Smooth muscle cell (in vitro differentiated cells): Measurements from ENCODE around the gene KCND2. TPM values are rescaled to one million over a fixed set of nuclear protein-coding genes. Genes with fewer than 3 reads are reported as not detected.

ENCODE experiments used
- DNase-seq: peaks from one replicate; lab custom pipeline; 2025; ENCODE audit not compliant: unreplicated experiment; lab: John Stamatoyannopoulos, UW
- H2AFZ ChIP-seq: fragments of 200-600 bp; sonication (generic); 2 replicates; pipeline ENCODE4 v1.6.0; 2016; ENCODE audit warnings: antibody characterized with exemption, low read depth, mild to moderate bottlenecking
- H3F3A ChIP-seq: fragments of 200-600 bp; sonication (generic); 2 replicates; pipeline ENCODE4 v1.6.0; 2017; ENCODE audit warnings: antibody characterized with exemption, low read depth
- H3K27ac ChIP-seq: fragments of 200-600 bp; sonication (generic); 2 replicates; pipeline ENCODE4 v1.5.1; 2016; ENCODE audit warnings: low read depth, mild to moderate bottlenecking
- H3K27me3 ChIP-seq: fragments of 200-600 bp; sonication (generic); 2 replicates; pipeline ENCODE4 v1.6.1; 2016; ENCODE audit warnings: low read depth, mild to moderate bottlenecking
- H3K36me3 ChIP-seq: fragments of 200-600 bp; sonication (generic); 2 replicates; pipeline ENCODE4 v1.5.1; 2016; ENCODE audit warnings: low read depth
- H3K4me1 ChIP-seq: fragments of 200-600 bp; sonication (generic); 2 replicates; pipeline ENCODE4 v1.5.1; 2016; ENCODE audit warnings: low read depth
- H3K4me2 ChIP-seq: fragments of 200-600 bp; sonication (generic); 2 replicates; pipeline ENCODE4 v1.6.0; 2016; ENCODE audit warnings: mild to moderate bottlenecking
- H3K4me3 ChIP-seq: fragments of 200-600 bp; sonication (generic); 2 replicates; pipeline ENCODE4 v1.5.1; 2016; ENCODE audit warnings: mild to moderate bottlenecking
- H3K79me2 ChIP-seq: fragments of 200-600 bp; sonication (generic); 2 replicates; pipeline ENCODE4 v1.6.0; 2016; ENCODE audit warnings: low read depth, mild to moderate bottlenecking
- H3K9ac ChIP-seq: fragments of 200-600 bp; sonication (generic); 2 replicates; pipeline ENCODE4 v1.6.0; 2016; ENCODE audit warnings: low read depth
- H3K9me3 ChIP-seq: fragments of 200-600 bp; sonication (generic); replicated peaks from 2 replicates; pipeline ENCODE4 v1.5.1; 2016; ENCODE audit warnings: low read depth
- H4K20me1 ChIP-seq: fragments of 200-600 bp; sonication (generic); 2 replicates; pipeline ENCODE4 v1.6.0; 2016; ENCODE audit warnings: low read depth
- CTCF ChIP-seq: fragments of 200-600 bp; sonication (generic); IDR thresholded peaks from 2 replicates; pipeline ENCODE4 v1.5.1; 2017; ENCODE audit warnings: borderline replicate concordance, mild to moderate bottlenecking, antibody characterized with exemption; ENCODE audit not compliant: insufficient read depth, poor library complexity, severe bottlenecking
- WGBS: methylation state at CpG from one replicate; pipeline ENCODE4 v1.1.7; 2016; ENCODE audit warnings: low lambda C conversion rate; 5-methylcytosine and 5-hydroxymethylcytosine counted together
- polyA plus RNA-seq: library from polyadenylated mRNA; unstranded; fragments of >200 nt; fragmentation: Nextera tagmentation; extraction: Ambion mirVana; gene quantifications from 2 replicates; pipeline ENCODE4 v1.2.1, GENCODE V29; 2016
- total RNA-seq: library from RNA; depleted of rRNA; stranded (reverse); fragments of >200 nt; gene quantifications from 2 replicates; pipeline ENCODE4 v1.2.3, GENCODE V29; 2014

KCND2 gene
- total and polyA plus RNA-seq, 2 experiments from 2014 or later, result 1.6 to 2.9 TPM

GRCh38 chr7:120436487-120437060, 163.6 kb downstream of the KCND2 start:
- Histone ChIP-seq H3K4me2 (no peak overlapping the region), H4K20me1 (no peaks in the 10 kb centered on the region), H3K27ac (no peak overlapping the region), H3K4me1 (no peaks in the 10 kb centered on the region), H3K79me2 (no peaks in the 10 kb centered on the region), H3K4me3 (no peak overlapping the region), H2AFZ (no peak overlapping the region), H3K9me3 (no peaks in the 10 kb centered on the region), H3K27me3 (no peaks in the 10 kb centered on the region), H3K36me3 (no peaks in the 10 kb centered on the region), H3F3A (no peaks in the 10 kb centered on the region), H3K9ac (no peak overlapping the region)
- no peak for TF ChIP-seq CTCF
- 94% methylated on average over 1 of the region's 1 CpG for WGBS
- no peak for DNase-seq

DNA sequence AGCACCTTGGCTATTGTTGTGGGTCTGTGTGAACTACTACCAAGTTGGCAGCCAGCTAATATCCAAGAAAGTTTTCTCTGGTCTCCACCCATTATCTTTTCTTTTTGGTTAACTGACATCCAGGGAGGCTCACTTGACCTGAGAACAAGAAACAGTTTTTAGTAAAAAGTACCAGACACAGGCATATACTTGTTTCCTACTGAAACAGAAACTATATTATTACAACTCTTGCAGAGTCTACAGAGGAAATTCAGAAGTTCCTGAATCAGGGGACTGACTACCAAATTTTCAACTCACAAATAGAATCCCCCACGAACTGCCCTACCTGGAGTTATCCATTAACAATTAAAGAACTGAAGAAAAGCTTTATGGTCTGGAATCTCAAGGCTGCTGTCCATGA, 168.9 kb downstream of the KCND2 start:
- no peaks in the 10 kb centered on the region for H3K9me3 ChIP-seq

DNA sequence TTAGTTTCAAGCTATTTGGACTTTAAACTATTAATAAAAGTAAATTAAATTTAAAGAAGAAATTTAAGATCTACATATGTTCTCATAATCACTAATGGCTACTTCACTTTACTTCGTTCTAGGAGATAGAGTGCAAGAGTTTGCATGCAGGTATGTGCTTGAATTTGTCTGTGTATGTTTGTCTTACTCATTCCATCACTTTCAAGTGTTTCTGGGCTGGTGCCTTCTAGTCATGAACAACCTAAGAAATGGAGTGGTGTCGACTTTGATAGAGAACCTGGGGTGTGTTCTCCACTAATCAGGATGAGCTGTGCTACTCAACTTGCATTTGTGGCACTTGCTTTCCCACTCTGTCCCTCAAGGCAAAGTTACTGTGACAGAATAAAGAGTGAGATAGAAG, 169.9 kb downstream of the KCND2 start:
- no peaks in the 10 kb centered on the region for H4K20me1 ChIP-seq
- H3F3A ChIP-seq, result no peaks in the 10 kb centered on the region
- H3K4me2 ChIP-seq, result no peak overlapping the region
- no peak overlapping the region for H2AFZ ChIP-seq
- no peak for DNase-seq
- no peaks in the 10 kb centered on the region for H3K36me3 ChIP-seq
- no peak overlapping the region for H3K9ac ChIP-seq
- no peak for TF ChIP-seq CTCF
- no peak overlapping the region for H3K27ac ChIP-seq
- 77% methylated on average over 2 of the region's 2 CpGs for WGBS
- no peaks in the 10 kb centered on the region for H3K27me3 ChIP-seq
- H3K4me1 ChIP-seq, result no peaks in the 10 kb centered on the region
- no peaks in the 10 kb centered on the region for H3K79me2 ChIP-seq
- no peak overlapping the region for H3K4me3 ChIP-seq
- no peaks in the 10 kb centered on the region for H3K9me3 ChIP-seq

More for the DNA sequence above, 168.9 kb downstream of the KCND2 start:
- Histone ChIP-seq H3K4me1 (no peaks in the 10 kb centered on the region), H3F3A (no peaks in the 10 kb centered on the region), H3K4me3 (no peak overlapping the region), H3K27ac (no peak overlapping the region), H3K27me3 (no peaks in the 10 kb centered on the region), H3K79me2 (no peaks in the 10 kb centered on the region), H2AFZ (no peak overlapping the region), H3K4me2 (no peak overlapping the region), H4K20me1 (no peaks in the 10 kb centered on the region), H3K36me3 (no peaks in the 10 kb centered on the region), H3K9ac (no peak overlapping the region)
- DNase-seq, result no peak
- TF ChIP-seq CTCF, result no peak
- 75% methylated on average over 1 of the region's 1 CpG for WGBS

DNA sequence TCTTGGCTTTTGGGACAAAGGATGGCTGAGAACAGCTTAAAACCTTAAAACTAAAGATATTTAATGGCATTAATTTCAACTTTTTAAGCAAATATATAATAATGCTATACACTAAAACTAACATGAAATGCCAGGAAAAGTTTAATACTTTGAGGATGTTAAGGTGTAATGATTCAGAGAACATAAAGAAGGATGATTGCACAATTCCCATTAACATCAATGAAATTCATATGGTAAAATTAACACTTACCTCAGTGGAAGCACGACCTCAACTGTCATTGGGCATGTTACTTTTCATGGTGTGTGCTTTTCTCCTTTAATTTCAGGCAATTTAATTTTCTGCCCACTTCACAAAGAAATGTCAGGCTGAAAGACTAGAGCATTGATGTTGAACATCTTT, 171.7 kb downstream of the KCND2 start:
- H3K4me3 ChIP-seq, result no peak overlapping the region
- no peak overlapping the region for H3K9ac ChIP-seq
- no peaks in the 10 kb centered on the region for H4K20me1 ChIP-seq
- no peaks in the 10 kb centered on the region for H3K27me3 ChIP-seq
- no peaks in the 10 kb centered on the region for H3K4me1 ChIP-seq
- no peak overlapping the region for H3K4me2 ChIP-seq
- H3K79me2 ChIP-seq, result no peaks in the 10 kb centered on the region
- no peak overlapping the region for H2AFZ ChIP-seq
- H3K27ac ChIP-seq, result no peak overlapping the region
- H3K9me3 ChIP-seq, result no peaks in the 10 kb centered on the region
- no peaks in the 10 kb centered on the region for H3F3A ChIP-seq
- WGBS, result 92% methylated on average over 1 of the region's 1 CpG
- no peaks in the 10 kb centered on the region for H3K36me3 ChIP-seq
- DNase-seq, result no peak
- no peak for TF ChIP-seq CTCF
